Nephron (organoid): ENCODE data around the gene ZNF366.

ENCODE experiments used
- H3K27ac Mint-ChIP-seq, 3 experiments: 2 replicates each; pipeline ENCODE4 v1.8.0; 2020; ENCODE audit warnings: mixed read lengths in 3 of 3, mild to moderate bottlenecking in 2 of 3, moderate library complexity in 1 of 3
- H3K27me3 Mint-ChIP-seq: 2 replicates; pipeline ENCODE4 v1.8.0; 2021; ENCODE audit warnings: low read depth, mild to moderate bottlenecking, moderate library complexity, mixed read lengths
- H3K36me3 Mint-ChIP-seq: 2 replicates; pipeline ENCODE4 v1.8.0; 2020; ENCODE audit warnings: low read depth, mixed read lengths
- H3K4me1 Mint-ChIP-seq: 2 replicates; pipeline ENCODE4 v1.8.0; 2020; ENCODE audit warnings: mixed read lengths
- H3K4me3 Mint-ChIP-seq, 3 experiments: 2 replicates each; pipeline ENCODE4 v1.8.0; 2020; ENCODE audit warnings: mild to moderate bottlenecking in 3 of 3, mixed read lengths in 3 of 3, moderate library complexity in 2 of 3
- H3K9me3 Mint-ChIP-seq: 2 replicates; pipeline ENCODE4 v1.8.0; 2020; ENCODE audit warnings: mixed read lengths
- CTCF ChIP-seq, 3 experiments: fragments of 200-600 bp; sonication (generic); IDR thresholded peaks; one replicate each; pipeline ENCODE4 v1.5.0; 2021; ENCODE audit warnings: antibody characterized with exemption in 3 of 3; ENCODE audit not compliant: unreplicated experiment in 3 of 3

ZNF366 gene

GRCh38 chr5:72516916-72517315 lies 9.7 kb upstream of the ZNF366 start:
- Mint-ChIP-seq H3K36me3 (peaks cover 3% of the 10 kb centered on the region), H3K4me3 (no peak overlapping the region), H3K27ac (no peak overlapping the region), H3K4me1 (peaks cover 13% of the 10 kb centered on the region), H3K9me3 (peaks cover 32% of the 10 kb centered on the region), H3K27me3 (no peaks in the 10 kb centered on the region)
- TF ChIP-seq CTCF (IDR thresholded peaks at IDR 0.05; ENCODE audit: unreplicated experiment in 3 of 3): no peak

GRCh38 chr5:72515211-72515610 lies 8.0 kb upstream of the ZNF366 start:
- Mint-ChIP-seq H3K9me3 (peaks cover 18% of the 10 kb centered on the region), H3K4me3 (no peak overlapping the region), H3K27me3 (no peaks in the 10 kb centered on the region), H3K36me3 (no peaks in the 10 kb centered on the region), H3K4me1 (peaks cover 30% of the 10 kb centered on the region), H3K27ac (no peak overlapping the region)
- TF ChIP-seq CTCF (IDR thresholded peaks at IDR 0.05; ENCODE audit: unreplicated experiment in 3 of 3): no peak

GRCh38 chr5:72512593-72512860 lies 5.3 kb upstream of the ZNF366 start:
- peak overlapping the region in 1 of 3 experiments; percentile 15 for H3K27ac Mint-ChIP-seq
- H3K27me3 Mint-ChIP-seq: no peaks in the 10 kb centered on the region
- H3K4me3 Mint-ChIP-seq: no peak overlapping the region
- H3K9me3 Mint-ChIP-seq: peaks cover 4% of the 10 kb centered on the region
- peaks cover 31% of the 10 kb centered on the region for H3K4me1 Mint-ChIP-seq
- no peaks in the 10 kb centered on the region for H3K36me3 Mint-ChIP-seq
- no peak for TF ChIP-seq CTCF (IDR thresholded peaks at IDR 0.05; ENCODE audit: unreplicated experiment in 3 of 3)

- H3K4me1 Mint-ChIP-seq: peaks cover 35% of the 10 kb centered on the region
- H3K9me3 Mint-ChIP-seq: peaks cover 4% of the 10 kb centered on the region
- no peak overlapping the region for H3K4me3 Mint-ChIP-seq
- H3K27me3 Mint-ChIP-seq: no peaks in the 10 kb centered on the region
- H3K27ac Mint-ChIP-seq: peak overlapping the region in 2 of 3 experiments; percentile 7 to 15
- TF ChIP-seq CTCF (IDR thresholded peaks at IDR 0.05; ENCODE audit: unreplicated experiment in 3 of 3): no peak
- H3K36me3 Mint-ChIP-seq: no peaks in the 10 kb centered on the region
These were observed 4.8 kb upstream of the ZNF366 start for GRCh38 chr5:72511774-72512592.

- H3K36me3 Mint-ChIP-seq: no peaks in the 10 kb centered on the region
- H3K27me3 Mint-ChIP-seq: peaks cover 4% of the 10 kb centered on the region
These were observed 4.2 kb upstream of the ZNF366 start for GRCh38 chr5:72511366-72511765.

More at GRCh38 chr5:72511366-72511765, 4.2 kb upstream of the ZNF366 start:
- Mint-ChIP-seq H3K9me3 (peaks cover 4% of the 10 kb centered on the region), H3K4me3 (no peak overlapping the region), H3K4me1 (peaks cover 35% of the 10 kb centered on the region), H3K27ac (peak overlapping the region in 2 of 3 experiments; percentile 15 to 73)
- TF ChIP-seq CTCF (IDR thresholded peaks at IDR 0.05; ENCODE audit: unreplicated experiment in 3 of 3): no peak
